DOHH2 (cell line): Measurements from ENCODE around the gene TSPAN33.

Experiments used
- H3F3A ChIP-seq: fragments of 200-600 bp; sonication (generic), shearing (Covaris generic); 2 replicates; pipeline ENCODE4 v1.6.0; 2016; ENCODE audit warnings: antibody characterized with exemption, mild to moderate bottlenecking; ENCODE audit not compliant: control insufficient read depth, insufficient read depth
- H3K27ac ChIP-seq: fragments of 200-600 bp; sonication (generic); 2 replicates; pipeline ENCODE4 v1.5.1; 2014; ENCODE audit warnings: low read depth, mild to moderate bottlenecking, low read length, moderate library complexity
- H3K27me3 ChIP-seq: fragments of 200-600 bp; sonication (generic); 2 replicates; pipeline ENCODE4 v1.6.1; 2014; ENCODE audit warnings: mild to moderate bottlenecking, low read length, mixed read lengths; ENCODE audit not compliant: control insufficient read depth
- H3K36me3 ChIP-seq: fragments of 200-600 bp; sonication (generic); 2 replicates; pipeline ENCODE4 v1.6.1; 2014; ENCODE audit warnings: mild to moderate bottlenecking, low read length, moderate library complexity, mixed read lengths; ENCODE audit not compliant: control insufficient read depth
- H3K4me1 ChIP-seq: fragments of 200-600 bp; sonication (generic); 2 replicates; pipeline ENCODE4 v1.6.1; 2014; ENCODE audit warnings: mild to moderate bottlenecking, low read length, mixed read lengths; ENCODE audit not compliant: control insufficient read depth
- H3K4me2 ChIP-seq: fragments of 200-600 bp; sonication (generic); 2 replicates; pipeline ENCODE4 v1.6.0; 2014; ENCODE audit warnings: mild to moderate bottlenecking, low read length, moderate library complexity
- H3K4me3 ChIP-seq: fragments of 200-600 bp; sonication (generic); 2 replicates; pipeline ENCODE4 v1.5.1; 2014; ENCODE audit warnings: mild to moderate bottlenecking, low read length, mixed read lengths
- H3K79me2 ChIP-seq: fragments of 200-600 bp; sonication (generic); 2 replicates; pipeline ENCODE4 v1.6.1; 2014; ENCODE audit warnings: mild to moderate bottlenecking, low read length, mixed read lengths; ENCODE audit not compliant: control insufficient read depth
- H3K9me2 ChIP-seq: fragments of 200-600 bp; sonication (generic); replicated peaks from 2 replicates; pipeline ENCODE4 v1.6.1; 2014; ENCODE audit warnings: mild to moderate bottlenecking, low read length, mixed read lengths; ENCODE audit not compliant: control insufficient read depth
- H3K9me3 ChIP-seq: fragments of 200-600 bp; sonication (generic); 2 replicates; pipeline ENCODE4 v1.6.1; 2014; ENCODE audit warnings: antibody characterized with exemption, low read length, mixed read lengths; ENCODE audit not compliant: control insufficient read depth, insufficient read depth
- H4K20me1 ChIP-seq: fragments of 200-600 bp; sonication (generic); 2 replicates; pipeline ENCODE4 v1.6.0; 2014; ENCODE audit warnings: low read depth, mild to moderate bottlenecking, antibody characterized with exemption, low read length, moderate library complexity; ENCODE audit not compliant: control insufficient read depth, insufficient read depth
- CTCF ChIP-seq: fragments of 200-600 bp; sonication (generic); IDR thresholded peaks from one replicate; pipeline ENCODE4 v1.5.1; 2014; ENCODE audit warnings: antibody characterized with exemption, mild to moderate bottlenecking, low read depth, low read length; ENCODE audit not compliant: poor library complexity, severe bottlenecking
- EZH2phosphoT487 ChIP-seq: fragments of 200-600 bp; sonication (generic); IDR thresholded peaks from 2 replicates; pipeline ENCODE4 v1.6.1; 2017; ENCODE audit warnings: borderline replicate concordance, mild to moderate bottlenecking, antibody characterized with exemption, low read length, moderate library complexity, mixed read lengths

The TSPAN33 gene

GRCh38 chr7:129162732-129163131 is 18.2 kb downstream of the TSPAN33 start:
- H3K27me3 ChIP-seq: no peaks in the 10 kb centered on the region
- H3K9me2 ChIP-seq: no peaks in the 10 kb centered on the region
- H3K4me1 ChIP-seq: peaks cover 51% of the 10 kb centered on the region
- H3K27ac ChIP-seq: no peak overlapping the region
- no peaks in the 10 kb centered on the region for H4K20me1 ChIP-seq
- H3K4me3 ChIP-seq: no peak overlapping the region
- H3K79me2 ChIP-seq: peaks cover 14% of the 10 kb centered on the region
- no peaks in the 10 kb centered on the region for H3K9me3 ChIP-seq
- H3K36me3 ChIP-seq: peaks cover 57% of the 10 kb centered on the region
- TF ChIP-seq EZH2phosphoT487 (no peak), CTCF (no peak)
- H3K4me2 ChIP-seq: no peak overlapping the region
- H3F3A ChIP-seq: peaks cover 8% of the 10 kb centered on the region

- H3K79me2 ChIP-seq: peaks cover 6% of the 10 kb centered on the region
Measured at GRCh38 chr7:129163875-129164544, 19.5 kb downstream of the TSPAN33 start.

GRCh38 chr7:129166745-129167144 is 22.2 kb downstream of the TSPAN33 start:
- Histone ChIP-seq H3K27ac (peak overlapping the region; percentile 12; the same call in 1 of the 2 replicates), H3F3A (peaks cover 20% of the 10 kb centered on the region), H3K4me2 (peak overlapping the region; percentile 18; the same call in 1 of the 2 replicates), H4K20me1 (no peaks in the 10 kb centered on the region), H3K79me2 (no peaks in the 10 kb centered on the region), H3K9me3 (no peaks in the 10 kb centered on the region), H3K4me1 (peaks cover 49% of the 10 kb centered on the region), H3K27me3 (no peaks in the 10 kb centered on the region), H3K36me3 (peaks cover 67% of the 10 kb centered on the region), H3K9me2 (no peaks in the 10 kb centered on the region), H3K4me3 (no peak overlapping the region)
- TF ChIP-seq EZH2phosphoT487 (no peak), CTCF (no peak)

More at GRCh38 chr7:129163875-129164544, 19.5 kb downstream of the TSPAN33 start:
- Histone ChIP-seq H4K20me1 (no peaks in the 10 kb centered on the region), H3K36me3 (peaks cover 65% of the 10 kb centered on the region), H3K9me3 (no peaks in the 10 kb centered on the region), H3K4me1 (peaks cover 57% of the 10 kb centered on the region), H3K9me2 (no peaks in the 10 kb centered on the region), H3K27me3 (no peaks in the 10 kb centered on the region), H3K4me2 (no peak overlapping the region), H3F3A (peaks cover 8% of the 10 kb centered on the region), H3K27ac (no peak overlapping the region), H3K4me3 (no peak overlapping the region)
- peak; percentile 96 for TF ChIP-seq CTCF
- TF ChIP-seq EZH2phosphoT487: no peak
